Lower leg skin (tissue), 4 donors: ENCODE data around the gene AK8. TPM values are rescaled to one million over a fixed set of nuclear protein-coding genes. Genes with fewer than 3 reads are reported as not detected.

ENCODE experiments used
- DNase-seq, 2 donors: peaks; one replicate each; pipeline ENCODE4 v3.0.0-alpha.2; 2019; ENCODE audit warnings: low spot score in 2 of 2
- H3K4me3 ChIP-seq: fragments of 200-600 bp; sonication (generic); 2 replicates; pipeline ENCODE4 v1.5.1; 2017; ENCODE audit warnings: mild to moderate bottlenecking, low read depth; ENCODE audit not compliant: poor library complexity, severe bottlenecking
- CTCF ChIP-seq, 3 donors: fragments of 450-650 bp; IDR thresholded peaks; one replicate each; pipeline ENCODE4 v1.5.1; 2016; ENCODE audit warnings: antibody characterized with exemption in 3 of 3, mild to moderate bottlenecking in 3 of 3, moderate library complexity in 2 of 3
- POLR2A ChIP-seq, 2 donors: fragments of 450-650 bp; IDR thresholded peaks; one replicate each; pipeline ENCODE4 v1.6.1; 2016 to 2017; ENCODE audit warnings: antibody characterized with exemption in 2 of 2, mild to moderate bottlenecking in 1 of 2, moderate library complexity in 1 of 2
- WGBS, 2 donors: methylation state at CpG; one replicate each; pipeline ENCODE4 v1.1.5; 2018; 5-methylcytosine and 5-hydroxymethylcytosine counted together
- intact Hi-C: fragments of 100-400 bp; cut with DNase I; formaldehyde crosslinking; loops from one replicate; pipeline ENCODE4 v1.15.0; 2023; ENCODE audit warnings: low total_unique reads
- total RNA-seq, 4 donors: library from RNA; depleted of rRNA; stranded (reverse); fragments of >200 nt; gene quantifications; one replicate each; pipeline ENCODE4 v1.1.0, GENCODE V29; 2016

Gene AK8
- total RNA-seq, 4 donors from 2014 or later, result 1.4 to 5.5 (median 2.0) TPM

- no peak for DNase-seq
- intact Hi-C loops, result no loop called here
- H3K4me3 ChIP-seq, result no peak overlapping the region
- TF ChIP-seq POLR2A (IDR thresholded peaks at IDR 0.05) (no peak), CTCF (IDR thresholded peaks at IDR 0.05) (no peak)
- 86 to 96% methylated on average over 1 of the region's 1 CpG for WGBS, 2 donors
These were observed 194.2 kb downstream of the AK8 start for GRCh38 chr9:132683873-132684272.

- H3K4me3 ChIP-seq, result no peak overlapping the region
- WGBS, 2 donors, result 78 to 82% methylated on average over 5 of the region's 5 CpGs
- intact Hi-C loops, result no loop called here
These were observed 196.5 kb downstream of the AK8 start for GRCh38 chr9:132681561-132681960.

GRCh38 chr9:132679946-132680625 is 198.0 kb downstream of the AK8 start:
- H3K4me3 ChIP-seq, result no peak overlapping the region
- DNase-seq, result no peak
- TF ChIP-seq POLR2A (IDR thresholded peaks at IDR 0.05) (no peak), CTCF (IDR thresholded peaks at IDR 0.05) (no peak)
- 56 to 59% methylated on average over 3 of the region's 3 CpGs for WGBS, 2 donors
- intact Hi-C loops, result no loop called here

More at GRCh38 chr9:132681561-132681960, 196.5 kb downstream of the AK8 start:
- no peak for DNase-seq
- TF ChIP-seq CTCF (IDR thresholded peaks at IDR 0.05), result no peak
- no peak for TF ChIP-seq POLR2A (IDR thresholded peaks at IDR 0.05)

GRCh38 chr9:132677976-132678375 is 200.1 kb downstream of the AK8 start:
- intact Hi-C loops, result no loop called here
- WGBS, 2 donors, result 96% methylated on average over 8 of the region's 8 CpGs

More at GRCh38 chr9:132677976-132678375, 200.1 kb downstream of the AK8 start:
- no peak for DNase-seq
- no peak overlapping the region for H3K4me3 ChIP-seq
- no peak for TF ChIP-seq CTCF (IDR thresholded peaks at IDR 0.05)
- no peak for TF ChIP-seq POLR2A (IDR thresholded peaks at IDR 0.05)

Other genes starting within 250 kb of the AK8 start
- gene DDX31, start 208.3 kb downstream of the AK8 start, total RNA-seq, result 10 to 100 TPM; 16.9 to 24.1 (median 18.6) TPM
- 10 to 100 TPM; 18.7 to 23.4 (median 20.5) TPM for gene GTF3C4, start 207.8 kb downstream of the AK8 start, total RNA-seq
- 10 to 100 TPM in 2 of 4 donors, 1 to 10 TPM in 2; 9.0 to 14.7 (median 11.7) TPM for gene SPACA9, start 614 bp upstream of the AK8 start, total RNA-seq
- gene TSC1, start 66.3 kb upstream of the AK8 start, total RNA-seq, result 10 to 100 TPM; 27.1 to 67.7 (median 32.5) TPM
- under 1 TPM in 2 of 4 donors, not detected in 2; 0.13 to 0.38 TPM for gene GFI1B, start 100.4 kb upstream of the AK8 start, total RNA-seq
- gene GTF3C5, start 152.7 kb upstream of the AK8 start, total RNA-seq, result 10 to 100 TPM; 44.2 to 90.2 (median 55.4) TPM
- gene CEL, start 183.7 kb upstream of the AK8 start, total RNA-seq, result 10 to 100 TPM in 2 of 4 donors, 1 to 10 TPM in 1, under 1 TPM in 1; 0.38 to 31.2 (median 8.4) TPM
- 100 to 1,000 TPM in 3 of 4 donors, 10 to 100 TPM in 1; 95.0 to 176 (median 123) TPM for gene RALGDS, start 243.0 kb upstream of the AK8 start, total RNA-seq